Measurements from ENCODE around the gene MARCKSL1. TPM values are rescaled to one million over a fixed set of nuclear protein-coding genes. Genes with fewer than 3 reads are reported as not detected.

The MARCKSL1 gene
- total RNA-seq, 2 donors from 2014 or later = 12.9 to 34.5 TPM

GRCh38 chr1:32373996-32374592, 38.1 kb upstream of the MARCKSL1 start:
- Histone ChIP-seq H3K4me3 (no peak overlapping the region), H3K36me3 (replicated peaks in 1 of 2; ENCODE audit: insufficient read depth in 1 of 2, low read depth in 2 of 2) (peaks cover 11 to 59% of the 10 kb centered on the region in 2 donors), H3K4me1 (no peaks in the 10 kb centered on the region), H3K27ac (no peak overlapping the region), H3K27me3 (no peaks in the 10 kb centered on the region), H3K9me3 (no peaks in the 10 kb centered on the region)
- TF ChIP-seq, protein P1, sequence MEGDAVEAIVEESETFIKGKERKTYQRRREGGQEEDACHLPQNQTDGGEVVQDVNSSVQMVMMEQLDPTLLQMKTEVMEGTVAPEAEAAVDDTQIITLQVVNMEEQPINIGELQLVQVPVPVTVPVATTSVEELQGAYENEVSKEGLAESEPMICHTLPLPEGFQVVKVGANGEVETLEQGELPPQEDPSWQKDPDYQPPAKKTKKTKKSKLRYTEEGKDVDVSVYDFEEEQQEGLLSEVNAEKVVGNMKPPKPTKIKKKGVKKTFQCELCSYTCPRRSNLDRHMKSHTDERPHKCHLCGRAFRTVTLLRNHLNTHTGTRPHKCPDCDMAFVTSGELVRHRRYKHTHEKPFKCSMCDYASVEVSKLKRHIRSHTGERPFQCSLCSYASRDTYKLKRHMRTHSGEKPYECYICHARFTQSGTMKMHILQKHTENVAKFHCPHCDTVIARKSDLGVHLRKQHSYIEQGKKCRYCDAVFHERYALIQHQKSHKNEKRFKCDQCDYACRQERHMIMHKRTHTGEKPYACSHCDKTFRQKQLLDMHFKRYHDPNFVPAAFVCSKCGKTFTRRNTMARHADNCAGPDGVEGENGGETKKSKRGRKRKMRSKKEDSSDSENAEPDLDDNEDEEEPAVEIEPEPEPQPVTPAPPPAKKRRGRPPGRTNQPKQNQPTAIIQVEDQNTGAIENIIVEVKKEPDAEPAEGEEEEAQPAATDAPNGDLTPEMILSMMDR (IDR thresholded peaks at IDR 0.05) = no peak
- TF ChIP-seq POLR2A (IDR thresholded peaks at IDR 0.05) = no peak
- intact Hi-C loops (cut with DNase I) = no loop called here
- 32 to 55% methylated on average over 1 of the region's 1 CpG for WGBS, 2 donors
- DNase-seq (no peak), ATAC-seq (no peak)

DNA sequence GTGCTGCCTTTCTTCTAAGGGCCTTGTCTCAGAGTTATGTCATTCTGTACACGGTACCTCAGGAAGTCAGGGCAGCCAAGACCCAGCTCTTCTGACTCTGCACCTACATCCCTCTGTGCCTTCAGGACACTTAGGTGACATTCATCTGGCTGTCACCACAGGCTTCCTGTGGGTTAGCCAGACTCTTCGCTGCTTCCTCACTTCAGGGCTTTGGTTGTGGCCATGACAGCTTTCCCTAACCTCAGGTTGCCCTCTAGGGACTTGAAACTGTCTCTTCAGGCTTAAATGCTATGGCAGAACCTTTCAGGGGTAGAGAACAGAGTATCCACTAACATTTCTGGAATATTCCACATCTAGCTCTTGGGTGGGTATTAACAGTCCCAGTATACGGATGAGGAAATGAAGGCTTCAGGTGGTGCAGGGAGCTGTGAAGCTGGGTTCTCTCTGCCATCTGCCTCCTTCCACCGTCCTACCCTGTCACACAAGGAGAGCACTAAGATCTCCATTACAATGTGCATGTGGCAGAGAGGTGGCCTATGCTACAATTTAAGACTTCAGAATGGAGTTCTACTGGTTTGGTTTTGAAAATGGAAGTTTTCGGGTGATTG, 36.2 kb upstream of the MARCKSL1 start:
- no peaks in the 10 kb centered on the region for H3K4me1 ChIP-seq
- ATAC-seq (no peak), DNase-seq (no peak)
- H3K27me3 ChIP-seq = no peaks in the 10 kb centered on the region
- H3K9me3 ChIP-seq = no peaks in the 10 kb centered on the region
- no peak overlapping the region for H3K27ac ChIP-seq
- peaks cover 4 to 49% of the 10 kb centered on the region in 2 donors for H3K36me3 ChIP-seq (replicated peaks in 1 of 2; ENCODE audit: insufficient read depth in 1 of 2, low read depth in 2 of 2)
- no peak for TF ChIP-seq POLR2A (IDR thresholded peaks at IDR 0.05)
- TF ChIP-seq, protein P1 (IDR thresholded peaks at IDR 0.05) = no peak
- no peak overlapping the region for H3K4me3 ChIP-seq
- intact Hi-C loops (cut with DNase I) = no loop called here
- WGBS, 2 donors = 82 to 92% methylated on average over 5 of the region's 5 CpGs

DNA sequence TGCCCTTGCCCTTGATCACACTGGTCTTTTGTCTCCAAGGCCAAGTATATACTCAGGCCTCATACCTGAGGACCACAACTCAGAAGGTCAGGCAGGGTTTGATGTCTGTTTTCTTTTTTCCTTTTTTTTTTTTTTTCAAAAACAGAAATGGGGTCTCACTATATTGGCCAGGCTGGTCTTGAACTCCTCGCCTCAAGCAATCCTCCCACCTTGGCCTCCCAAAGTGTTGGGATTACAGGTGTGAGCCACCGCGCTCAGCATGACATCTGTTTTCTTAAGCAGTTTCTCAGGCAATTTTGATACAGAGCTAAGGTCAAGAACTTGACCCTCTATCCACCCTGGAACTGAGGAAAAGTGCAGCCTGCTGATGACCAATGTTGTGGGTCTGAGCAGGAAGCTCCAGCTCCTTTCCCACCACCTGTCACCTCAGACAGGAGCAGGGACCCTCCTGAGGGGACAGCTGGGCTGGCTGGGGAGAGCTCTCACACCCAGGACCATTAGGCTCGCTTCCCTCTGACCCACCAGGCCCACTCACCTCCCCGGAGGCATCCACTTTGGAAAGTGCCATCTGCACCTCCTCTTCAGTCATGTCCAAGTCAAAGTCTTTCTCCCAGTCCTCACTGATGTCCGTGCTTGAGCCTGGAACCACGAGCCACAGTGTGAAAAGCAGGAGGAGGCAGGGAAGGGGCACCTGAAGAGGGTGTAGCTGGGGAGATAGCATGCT, 32.0 kb upstream of the MARCKSL1 start:
- DNase-seq (no peak), ATAC-seq (no peak)
- no peak overlapping the region for H3K4me3 ChIP-seq
- H3K27ac ChIP-seq = no peak overlapping the region
- intact Hi-C loops (cut with DNase I) = no loop called here
- peaks cover 4 to 33% of the 10 kb centered on the region in 2 donors for H3K36me3 ChIP-seq (replicated peaks in 1 of 2; ENCODE audit: insufficient read depth in 1 of 2, low read depth in 2 of 2)
- no peaks in the 10 kb centered on the region for H3K9me3 ChIP-seq
- H3K4me1 ChIP-seq = no peaks in the 10 kb centered on the region
- whole genome bisulfite sequencing, 2 donors = 94 to 100% methylated on average over 7 of the region's 7 CpGs
- no peak for TF ChIP-seq POLR2A (IDR thresholded peaks at IDR 0.05)
- TF ChIP-seq, protein P1 (IDR thresholded peaks at IDR 0.05) = no peak
- no peaks in the 10 kb centered on the region for H3K27me3 ChIP-seq

DNA sequence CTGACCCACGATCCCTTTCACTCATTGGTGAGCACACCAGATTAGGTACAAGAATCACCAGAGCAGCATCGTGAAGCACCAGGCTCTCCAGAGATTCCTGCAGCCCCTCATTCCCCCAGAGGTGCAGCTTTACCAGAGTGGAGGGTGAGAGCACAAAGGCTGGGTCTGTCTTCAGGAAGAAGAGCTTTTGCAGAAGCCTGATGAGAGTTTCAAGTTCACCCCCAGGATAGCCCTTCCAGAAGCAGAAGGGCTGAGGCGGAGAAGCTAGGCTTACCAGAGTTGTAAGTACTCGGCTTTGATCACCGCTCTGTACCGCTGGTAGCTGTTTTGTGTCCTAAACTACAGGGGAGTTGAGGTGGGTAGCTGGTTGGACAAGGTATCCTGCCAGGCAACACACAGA, 29.4 kb upstream of the MARCKSL1 start:
- Histone ChIP-seq H3K9me3 (no peaks in the 10 kb centered on the region), H3K36me3 (replicated peaks in 1 of 2; ENCODE audit: insufficient read depth in 1 of 2, low read depth in 2 of 2) (peaks cover 0 to 23% of the 10 kb centered on the region in 2 donors), H3K4me3 (no peak overlapping the region), H3K27me3 (no peaks in the 10 kb centered on the region), H3K4me1 (peaks cover 16% of the 10 kb centered on the region), H3K27ac (no peak overlapping the region)
- DNase-seq (no peak), ATAC-seq (no peak)
- 77 to 83% methylated on average over 2 to 6 of the region's 6 CpGs for WGBS, 2 donors
- intact Hi-C loops (cut with DNase I) = no loop called here
- TF ChIP-seq, protein P1 (IDR thresholded peaks at IDR 0.05) = no peak
- TF ChIP-seq POLR2A (IDR thresholded peaks at IDR 0.05) = no peak

All from body of pancreas (tissue), 4 donors.